H1 (cell line): ENCODE data around the gene RNF208. TPM values are rescaled to one million over a fixed set of nuclear protein-coding genes. Genes with fewer than 3 reads are reported as not detected.

Source experiments
- CTCF ChIA-PET: fragments of 300-600 bp; sonication (Branson Sonifier 250); formaldehyde crosslinking; loops from one replicate; lab custom pipeline; 2021; ENCODE audit not compliant: partially characterized antibody; lab: Charles Lee
- POLR2A ChIA-PET: fragments of 300-600 bp; sonication (Branson Sonifier 250); formaldehyde crosslinking; loops from one replicate; lab custom pipeline; 2021; ENCODE audit warnings: inconsistent platforms; ENCODE audit not compliant: partially characterized antibody; lab: Charles Lee
- DNase-seq, 2 experiments: peaks; one replicate each; pipeline versions ENCODE4 v3.0.0 to v3.0.0-alpha.2; 2010 to 2022; ENCODE audit warnings: low spot score in 2 of 2, low read depth in 1 of 2, mixed read lengths in 1 of 2
- FAIRE-seq: peaks from 2 replicates; lab custom pipeline; 2011; peaks lifted over from hg19 to GRCh38; lab: Jason Lieb, UNC
- H2AFZ ChIP-seq: 2 replicates; pipeline ENCODE4 v1.8.1; 2012; ENCODE audit warnings: low read length, inconsistent platforms
- H2AK5ac ChIP-seq: 2 replicates; pipeline ENCODE4 v1.6.1; 2013; ENCODE audit warnings: low read depth, low read length
- H2BK120ac ChIP-seq: replicated peaks from 2 replicates; pipeline ENCODE3; 2013; ENCODE audit warnings: low read depth, low read length, inconsistent platforms
- H2BK12ac ChIP-seq: 2 replicates; pipeline ENCODE4 v1.6.1; 2013; ENCODE audit warnings: low read depth, low read length
- H2BK15ac ChIP-seq: 2 replicates; pipeline ENCODE4 v1.6.1; 2013; ENCODE audit warnings: low read length
- H2BK20ac ChIP-seq: 2 replicates; pipeline ENCODE4 v1.6.1; 2013; ENCODE audit warnings: low read length
- H2BK5ac ChIP-seq: 2 replicates; pipeline ENCODE4 v1.6.1; 2013; ENCODE audit warnings: low read depth, low read length
- H3K14ac ChIP-seq: 2 replicates; pipeline ENCODE4 v1.6.1; 2013; ENCODE audit warnings: inconsistent platforms; ENCODE audit not compliant: insufficient read length
- H3K18ac ChIP-seq: 2 replicates; pipeline ENCODE4 v1.6.1; 2013; ENCODE audit warnings: low read length; ENCODE audit errors: extremely low read depth
- H3K23ac ChIP-seq: 2 replicates; pipeline ENCODE4 v1.6.1; 2013; ENCODE audit warnings: inconsistent platforms; ENCODE audit not compliant: insufficient read length
- H3K23me2 ChIP-seq: 2 replicates; pipeline ENCODE4 v1.6.1; 2013; ENCODE audit warnings: low read depth, low read length
- H3K27ac ChIP-seq: 2 replicates; pipeline ENCODE4 v1.6.1; 2011; ENCODE audit warnings: low read depth, low read length, inconsistent platforms
- H3K27me3 ChIP-seq, 4 experiments: replicated peaks in 1 of 4; 1 replicate in 1 of 4; 2 replicates in 3 of 4; pipeline versions ENCODE4 v1.6.1 to v1.8.1; 2011 to 2013; ENCODE audit warnings: low read length in 3 of 4, mild to moderate bottlenecking in 3 of 4, inconsistent platforms in 2 of 4, mixed read lengths in 2 of 4, moderate library complexity in 1 of 4; ENCODE audit not compliant: control insufficient read depth in 3 of 4, insufficient read depth in 3 of 4; ENCODE audit errors: extremely low read depth in 1 of 4
- H3K36me3 ChIP-seq, 4 experiments: 2 replicates each; pipeline versions ENCODE4 v1.6.1 to v1.8.1; 2011 to 2013; ENCODE audit warnings: mild to moderate bottlenecking in 4 of 4, low read length in 3 of 4, moderate library complexity in 2 of 4, control low read depth in 1 of 4, inconsistent platforms in 1 of 4; ENCODE audit not compliant: insufficient read depth in 4 of 4, control insufficient read depth in 2 of 4
- H3K4ac ChIP-seq: replicated peaks from 2 replicates; pipeline ENCODE3; 2013; ENCODE audit warnings: low read length, low read depth, mixed read lengths, inconsistent platforms; ENCODE audit not compliant: insufficient read length
- H3K4me1 ChIP-seq, 4 experiments: replicated peaks in 1 of 4; 1 replicate in 1 of 4; 2 replicates in 3 of 4; pipeline versions ENCODE4 v1.6.1 to v1.8.1; 2011 to 2013; ENCODE audit warnings: low read length in 3 of 4, inconsistent platforms in 2 of 4, mixed read lengths in 1 of 4; ENCODE audit not compliant: insufficient read depth in 4 of 4, control insufficient read depth in 3 of 4
- H3K4me2 ChIP-seq, 2 experiments: 2 replicates each; pipeline versions ENCODE4 v1.6.1 to v1.8.1; 2011 to 2013; ENCODE audit warnings: low read depth in 2 of 2, low read length in 2 of 2, control low read depth in 1 of 2, inconsistent platforms in 1 of 2, mild to moderate bottlenecking in 1 of 2; ENCODE audit not compliant: insufficient read depth in 1 of 2
- H3K4me3 ChIP-seq, 4 experiments: fragments of 200-600, 300-600 bp in 1 of 4; sonication (generic), shearing (Covaris generic), sonication (Bioruptor Twin) in 1 of 4; 2 replicates each; pipeline versions ENCODE4 v1.5.1 to v1.8.1; 2011 to 2016; ENCODE audit warnings: low read length in 4 of 4, low read depth in 3 of 4, control low read depth in 2 of 4, inconsistent platforms in 2 of 4, mild to moderate bottlenecking in 2 of 4, mixed read lengths in 1 of 4, moderate library complexity in 1 of 4; ENCODE audit not compliant: insufficient read depth in 2 of 4; ENCODE audit errors: extremely low read depth in 1 of 4
- H3K56ac ChIP-seq: replicated peaks from 2 replicates; pipeline ENCODE3; 2013; ENCODE audit warnings: low read depth, mild to moderate bottlenecking, mixed read lengths, low read length, inconsistent platforms; ENCODE audit not compliant: insufficient read length
- H3K79me1 ChIP-seq: 2 replicates; pipeline ENCODE4 v1.6.1; 2013; ENCODE audit warnings: low read depth, low read length, control low read depth
- H3K79me2 ChIP-seq, 2 experiments: 2 replicates each; pipeline versions ENCODE4 v1.6.1 to v1.8.1; 2012 to 2013; ENCODE audit warnings: low read length in 2 of 2, mild to moderate bottlenecking in 2 of 2, inconsistent platforms in 1 of 2; ENCODE audit not compliant: insufficient read depth in 2 of 2, control insufficient read depth in 1 of 2
- H3K9ac ChIP-seq, 4 experiments: replicated peaks in 1 of 4; 1 replicate in 1 of 4; 2 replicates in 3 of 4; pipeline versions ENCODE4 v1.6.1 to v1.8.1; 2011 to 2013; ENCODE audit warnings: low read depth in 3 of 4, low read length in 3 of 4, control low read depth in 2 of 4, mild to moderate bottlenecking in 2 of 4, moderate library complexity in 2 of 4, inconsistent platforms in 1 of 4; ENCODE audit errors: extremely low read depth in 1 of 4
- H3K9me3 ChIP-seq, 2 experiments: 2 replicates each; pipeline versions ENCODE4 v1.6.1 to v1.8.1; 2012 to 2013; ENCODE audit warnings: mild to moderate bottlenecking in 2 of 2, moderate library complexity in 2 of 2, control low read depth in 1 of 2, inconsistent platforms in 1 of 2, low read depth in 1 of 2, low read length in 1 of 2, mixed read lengths in 1 of 2; ENCODE audit not compliant: insufficient read depth in 2 of 2
- H4K20me1 ChIP-seq, 2 experiments: replicated peaks in 1 of 2; 2 replicates each; pipeline versions ENCODE3 to v1.8.1; 2011 to 2013; ENCODE audit warnings: inconsistent platforms in 2 of 2, low read length in 2 of 2, mild to moderate bottlenecking in 1 of 2; ENCODE audit not compliant: insufficient read depth in 2 of 2, control insufficient read depth in 1 of 2
- H4K5ac ChIP-seq: 2 replicates; pipeline ENCODE4 v1.6.1; 2013; ENCODE audit warnings: low read length, low read depth, mixed read lengths, inconsistent platforms; ENCODE audit not compliant: insufficient read length
- H4K8ac ChIP-seq: 2 replicates; pipeline ENCODE4 v1.8.0; 2013; ENCODE audit warnings: mild to moderate bottlenecking, moderate library complexity, low read length, inconsistent platforms; ENCODE audit not compliant: insufficient read depth; ENCODE audit errors: extremely low read depth
- H4K91ac ChIP-seq: replicated peaks from 2 replicates; pipeline ENCODE3; 2013; ENCODE audit warnings: low read length, mixed read lengths, inconsistent platforms; ENCODE audit not compliant: insufficient read length
- ASH2L ChIP-seq: fragments of 200-600, 300-600 bp; sonication (generic); IDR thresholded peaks from one replicate; pipeline ENCODE4 v1.7.1; 2017; ENCODE audit warnings: low read length
- CHD2 ChIP-seq: IDR thresholded peaks from 2 replicates; pipeline ENCODE4 v1.6.1; 2012; ENCODE audit warnings: low read length, improper control_type of control experiment
- CTCF ChIP-seq, 3 experiments: IDR thresholded peaks; 1 replicate in 2 of 3; 2 replicates in 1 of 3; pipeline versions ENCODE4 v1.5.1 to v1.6.1; 2011; ENCODE audit warnings: low read length in 3 of 3, mild to moderate bottlenecking in 3 of 3, inconsistent platforms in 2 of 3, low read depth in 1 of 3, moderate library complexity in 1 of 3; ENCODE audit not compliant: insufficient read depth in 1 of 3; ENCODE audit errors: control extremely low read depth in 1 of 3
- GTF2F1 ChIP-seq: IDR thresholded peaks from 2 replicates; pipeline ENCODE4 v1.6.1; 2012; ENCODE audit warnings: low read depth, low read length, improper control_type of control experiment, borderline replicate concordance
- POLR2A ChIP-seq, 2 experiments: IDR thresholded peaks; 1 replicate in 1 of 2; 2 replicates in 1 of 2; pipeline ENCODE4 v1.6.1; 2011; ENCODE audit warnings: low read depth in 2 of 2, low read length in 2 of 2, mild to moderate bottlenecking in 2 of 2; ENCODE audit errors: control extremely low read depth in 1 of 2
- SIN3A ChIP-seq, 2 experiments: IDR thresholded peaks in 1 of 2; conservative IDR thresholded peaks in 1 of 2; 2 replicates each; pipeline ENCODE4 v1.6.1; 2011 to 2012; ENCODE audit warnings: low read length in 2 of 2, improper control_type of control experiment in 1 of 2, low read depth in 1 of 2, mild to moderate bottlenecking in 1 of 2
- SIX5 ChIP-seq: IDR thresholded peaks from 2 replicates; pipeline ENCODE4 v1.6.1; 2011; ENCODE audit warnings: mild to moderate bottlenecking, low read depth, low read length
- WGBS, 2 experiments: shearing (Covaris generic) in 1 of 2; methylation state at CpG; one replicate each; pipeline versions ENCODE4 v1.1.6 to v1.1.7; 2013 to 2015; ENCODE audit warnings: low lambda C conversion rate in 2 of 2, mixed read lengths in 2 of 2, inconsistent platforms in 1 of 2, low coverage in 1 of 2, missing lambda C conversion rate in 1 of 2; ENCODE audit not compliant: insufficient replicate concordance in 2 of 2, insufficient coverage in 1 of 2, insufficient read length in 1 of 2; ENCODE audit errors: extremely low coverage in 1 of 2, missing lambda C conversion rate in 1 of 2; 5-methylcytosine and 5-hydroxymethylcytosine counted together
- polyA plus RNA-seq, 7 experiments: library from polyadenylated mRNA; depleted of rRNA in 3 of 7; stranded (reverse) in 5 of 7; unstranded in 2 of 7; fragments of >200 nt in 5 of 7; fragments of 200-250 nt in 2 of 7; gene quantifications; 1 replicate in 5 of 7; 2 replicates in 1 of 7; 4 replicates in 1 of 7; pipeline versions ENCODE4 v1.2.1 to v1.2.3, GENCODE V29; 2011 to 2013; ENCODE audit warnings: missing spikeins in 2 of 7, mixed read lengths in 2 of 7
- total RNA-seq: library from RNA; stranded (reverse); fragmentation: NEBNext Ultra II Directional; extraction: Animal tissue kit (Norgen Biotek cat#: 25700); gene quantifications from 2 replicates; pipeline ENCODE4 v1.2.1, GENCODE V29; 2021

The RNF208 gene
- total and polyA plus RNA-seq, 2 of the 8 experiments (the other 6 are each of a cell fraction or from before 2014, with no cell fraction given) = 2.7 to 7.7 TPM

- Histone ChIP-seq H3K9ac (no peak overlapping the region), H2BK5ac (no peak overlapping the region), H4K91ac (peak overlapping the region; percentile 65), H3K9me3 (no peaks in the 10 kb centered on the region), H4K20me1 (peaks cover 0 to 15% of the 10 kb centered on the region in 2 experiments), H3K14ac (no peak overlapping the region), H3K4ac (no peak overlapping the region), H4K5ac (no peak overlapping the region), H3K27ac (no peak overlapping the region), H2BK15ac (no peak overlapping the region), H2BK20ac (no peak overlapping the region), H2AK5ac (no peak overlapping the region), H3K23ac (no peak overlapping the region), H3K4me1 (peaks cover 0 to 10% (median 4%) of the 10 kb centered on the region in 4 experiments; a peak in 5 of 7 replicates), H4K8ac (peak overlapping the region; percentile 85), H3K79me1 (no peaks in the 10 kb centered on the region; the same call in 1 of the 2 replicates), H3K36me3 (peaks cover 0 to 22% (median 7%) of the 10 kb centered on the region in 4 experiments; a peak in 6 of 8 replicates), H2BK12ac (no peak overlapping the region), H3K79me2 (no peaks in the 10 kb centered on the region), H2AFZ (no peak overlapping the region), H3K4me3 (no peak overlapping the region), H3K56ac (no peak overlapping the region), H3K23me2 (peaks cover 8% of the 10 kb centered on the region; the same call in 1 of the 2 replicates), H3K18ac (no peak overlapping the region), H2BK120ac (no peak overlapping the region), H3K4me2 (peak overlapping the region; percentile 31 to 37; a peak in 1 of 4 replicates), H3K27me3 (no peaks in the 10 kb centered on the region; a peak in 2 of 7 replicates)
- ChIA-PET CTCF (interaction anchor here (0.5 to 3.8 kb wide), 16 partner anchors 10 to 123 kb away, joined by 3 to 19 read pairs (median 4); partner anchors contain the start of genes LRRC26, RNF224 and TPRN), POLR2A (interaction anchor here (0.7 to 69.9 kb wide), 10 partner anchors 9 to 385 kb away, joined by 3 to 1462 read pairs (median 4); partner anchors contain the start of genes ANAPC2, MAN1B1, NDOR1 and NELFB)
- 77% methylated on average over 23 of the region's 36 CpGs; no CpG with 5 or more reads in 1 of the 2 experiments for WGBS, 2 experiments
- FAIRE-seq = no peak
- DNase-seq = peak; percentile 56 to 87
- TF ChIP-seq SIN3A (conservative IDR thresholded peaks at IDR 0.05 in 1 of 2, IDR thresholded peaks at IDR 0.05 in 1 of 2; ENCODE audit: low read depth in 1 of 2, low read length in 2 of 2) = 0 out of 4 replicates have a peak, but pooled peaks of 1 of the 2 experiments have one; percentile 43
- no peak for TF ChIP-seq GTF2F1
- TF ChIP-seq POLR2A (IDR thresholded peaks at IDR 0.05; ENCODE audit: control extremely low read depth in 1 of 2, low read depth in 2 of 2, low read length in 2 of 2) = peak in 1 of 2 experiments; percentile 37; a peak in 1 of 3 replicates
- no peak for TF ChIP-seq ASH2L
- peak in 1 of 3 experiments; percentile 1; a peak in 1 of 4 replicates for TF ChIP-seq CTCF (IDR thresholded peaks at IDR 0.05; ENCODE audit: control extremely low read depth in 1 of 3, insufficient read depth in 1 of 3, low read depth in 1 of 3, low read length in 3 of 3)
- no peak for TF ChIP-seq CHD2
- no peak for TF ChIP-seq SIX5
Measured at GRCh38 chr9:137217276-137218211, 4.5 kb downstream of the RNF208 start.
